Esophagus squamous epithelium (tissue), 4 donors: ENCODE results near the gene SDHC.

Experiments used
- CTCF ChIP-seq, 6 experiments: fragments of 450-650 bp in 4 of 6; fragments of 200-600 bp in 2 of 6; sonication (generic) in 2 of 6; IDR thresholded peaks; one replicate each; pipeline ENCODE4 v1.5.1; 2016 to 2019; ENCODE audit warnings: antibody characterized with exemption in 6 of 6, mild to moderate bottlenecking in 4 of 6, moderate library complexity in 4 of 6
- POLR2A ChIP-seq, 4 donors: fragments of 450-650 bp; IDR thresholded peaks; one replicate each; pipeline ENCODE4 v1.6.1; 2017; ENCODE audit warnings: antibody characterized with exemption in 4 of 4, mild to moderate bottlenecking in 4 of 4, moderate library complexity in 3 of 4

GRCh38 chr1:161287482-161288054 lies 26.6 kb upstream of the SDHC start:
- no peak for TF ChIP-seq CTCF (IDR thresholded peaks at IDR 0.05)
- TF ChIP-seq POLR2A (IDR thresholded peaks at IDR 0.05) = no peak
